ENCODE measurements around the gene DPP10. TPM values are rescaled to one million over a fixed set of nuclear protein-coding genes. Genes with fewer than 3 reads are reported as not detected.

The DPP10 gene
- total and polyA plus RNA-seq, 2 of the 13 experiments (the other 11 are each of a cell fraction or from before 2014, with no cell fraction given): 0.95 to 1.7 TPM

- Histone ChIP-seq H3K4me3 (replicated peaks in 1 of 3; ENCODE audit: insufficient read depth in 1 of 3, low read depth in 2 of 3, low read length in 3 of 3) (no peak overlapping the region), H3K27me3 (ENCODE audit: control insufficient read depth in 1 of 2, insufficient read depth in 2 of 2, low read length in 2 of 2) (no peaks in the 10 kb centered on the region), H3K27ac (ENCODE audit: extremely low read length, insufficient read depth, low read length) (no peak overlapping the region), H3K36me3 (replicated peaks in 1 of 2; ENCODE audit: control insufficient read depth in 1 of 2, insufficient read depth in 2 of 2, low read length in 2 of 2) (no peaks in the 10 kb centered on the region), H4K20me1 (ENCODE audit: insufficient read depth, low read length) (no peaks in the 10 kb centered on the region), H3K4me2 (ENCODE audit: low read depth, low read length) (no peak overlapping the region), H3K9ac (ENCODE audit: insufficient read depth, low read depth, low read length) (no peak overlapping the region), H3K79me2 (ENCODE audit: insufficient read depth, low read length) (no peaks in the 10 kb centered on the region), H3K4me1 (ENCODE audit: insufficient read depth, low read length) (no peaks in the 10 kb centered on the region), H2AFZ (ENCODE audit: low read length) (no peak overlapping the region), H3K9me3 (ENCODE audit: low read length) (0 out of 2 replicates have a peak, but pooled peaks cover 4% of the 10 kb centered on the region)
- intact Hi-C loops (cut with micrococcal nuclease; ENCODE audit: unreplicated experiment): no loop called here
- BruUV-seq (replicated peaks): no TSS peak
- DNase-seq (ENCODE audit: low spot score) (no peak), FAIRE-seq (no peak), ATAC-seq (no peak)
- TF ChIP-seq CREB3 (CRISPR knock-in tag; IDR thresholded peaks at IDR 0.05): no peak
- no peak for TF ChIP-seq GATA4 (IDR thresholded peaks at IDR 0.05; ENCODE audit: borderline replicate concordance, low read depth)
- POLR2A ChIA-PET: no interaction called here
- 2% methylated on average over 2 of the region's 2 CpGs for WGBS (ENCODE audit: low lambda C conversion rate)
- CTCF ChIA-PET (ENCODE audit: low intra/inter-chr PET ratio, low total read pairs): no interaction called here
- in situ Hi-C loops (cut with HindIII; ENCODE audit: extremely low pct_ligation_motif_present, low pct_unique_long_range_greater_than_20kb): no loop called here
Measured at GRCh38 chr2:114797942-114798341, 355.5 kb downstream of the DPP10 start.

DNA sequence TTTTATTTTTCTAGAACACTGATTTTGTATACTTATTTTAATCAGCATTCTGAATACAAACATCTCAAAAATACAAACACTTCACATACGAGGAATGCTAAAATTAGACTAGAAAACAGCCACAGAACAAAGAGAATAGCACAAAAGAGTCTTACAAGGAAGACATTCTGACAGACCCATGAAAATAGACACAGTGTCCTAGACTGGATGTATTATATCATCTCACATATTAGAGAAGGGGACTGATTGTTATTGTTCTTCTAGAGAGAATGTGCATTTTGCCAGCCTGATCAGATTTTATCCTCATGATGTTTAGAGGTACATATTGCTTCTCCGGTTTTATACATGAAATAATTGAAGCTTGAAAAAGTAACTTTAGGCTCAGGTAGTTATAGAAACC, 357.9 kb downstream of the DPP10 start:
- intact Hi-C loops (cut with micrococcal nuclease; ENCODE audit: unreplicated experiment): no loop called here
- no peak overlapping the region for H3K27ac ChIP-seq (ENCODE audit: extremely low read length, insufficient read depth, low read length)
- no peaks in the 10 kb centered on the region for H3K79me2 ChIP-seq (ENCODE audit: insufficient read depth, low read length)
- 5% methylated on average over 2 of the region's 2 CpGs for WGBS (ENCODE audit: low lambda C conversion rate)
- peaks cover 4% of the 10 kb centered on the region; the same call in 1 of the 2 replicates for H3K9me3 ChIP-seq (ENCODE audit: low read length)
- ATAC-seq: no peak
- in situ Hi-C loops (cut with HindIII; ENCODE audit: extremely low pct_ligation_motif_present, low pct_unique_long_range_greater_than_20kb): no loop called here
- H3K27me3 ChIP-seq (ENCODE audit: control insufficient read depth in 1 of 2, insufficient read depth in 2 of 2, low read length in 2 of 2): no peaks in the 10 kb centered on the region
- H4K20me1 ChIP-seq (ENCODE audit: insufficient read depth, low read length): no peaks in the 10 kb centered on the region
- ChIA-PET CTCF (ENCODE audit: low intra/inter-chr PET ratio, low total read pairs) (no interaction called here), POLR2A (no interaction called here)
- H3K4me2 ChIP-seq (ENCODE audit: low read depth, low read length): no peak overlapping the region
- no peak for TF ChIP-seq ZNF614 (CRISPR knock-in tag; IDR thresholded peaks at IDR 0.05; ENCODE audit: borderline replicate concordance)
- H2AFZ ChIP-seq (ENCODE audit: low read length): no peak overlapping the region
- no peak for FAIRE-seq
- H3K4me1 ChIP-seq (ENCODE audit: insufficient read depth, low read length): no peaks in the 10 kb centered on the region
- no peaks in the 10 kb centered on the region for H3K36me3 ChIP-seq (replicated peaks in 1 of 2; ENCODE audit: control insufficient read depth in 1 of 2, insufficient read depth in 2 of 2, low read length in 2 of 2)
- DNase-seq (ENCODE audit: low spot score): no peak
- H3K4me3 ChIP-seq (replicated peaks in 1 of 3; ENCODE audit: insufficient read depth in 1 of 3, low read depth in 2 of 3, low read length in 3 of 3): no peak overlapping the region
- H3K9ac ChIP-seq (ENCODE audit: insufficient read depth, low read depth, low read length): no peak overlapping the region
- BruUV-seq (replicated peaks): no TSS peak

All from HepG2 (cell line).